Activated CD8-positive, alpha-beta T cell treated with anti-CD3 and anti-CD28 coated beads for 36 hours (primary cell): ENCODE data around the gene RPS6KL1. TPM values are rescaled to one million over a fixed set of nuclear protein-coding genes. Genes with fewer than 3 reads are reported as not detected.

Experiments used
- ATAC-seq: fragments of 200-7000 bp; cut with Tn5 transposase; one replicate; pipeline ENCODE4 v1.10.0; 2021; ENCODE audit warnings: mild to moderate bottlenecking, moderate library complexity
- CTCF ChIA-PET: fragments of 350-600 bp; sonication (Branson Sonifier 250); formaldehyde crosslinking; loops from one replicate; lab custom pipeline; 2021; ENCODE audit warnings: antibody characterized with exemption; lab: Charles Lee
- POLR2A ChIA-PET: fragments of 350-600 bp; sonication (Branson Sonifier 250); formaldehyde crosslinking; loops from one replicate; lab custom pipeline; 2021; ENCODE audit warnings: antibody characterized with exemption; lab: Charles Lee
- DNase-seq: peaks from one replicate; pipeline ENCODE4 v3.0.0-alpha.2; 2020
- H3K27ac Mint-ChIP-seq: one replicate; pipeline ENCODE4 v1.8.0; 2021; ENCODE audit warnings: mild to moderate bottlenecking, mixed read lengths
- H3K27me3 Mint-ChIP-seq: one replicate; pipeline ENCODE4 v1.8.0; 2021; ENCODE audit warnings: mixed read lengths
- H3K36me3 Mint-ChIP-seq: one replicate; pipeline ENCODE4 v1.8.0; 2021; ENCODE audit warnings: low read depth, mixed read lengths
- H3K4me1 Mint-ChIP-seq: one replicate; pipeline ENCODE4 v1.8.0; 2021; ENCODE audit warnings: low read depth, mixed read lengths
- H3K4me3 Mint-ChIP-seq: one replicate; pipeline ENCODE4 v1.8.0; 2021; ENCODE audit warnings: mild to moderate bottlenecking, moderate library complexity, mixed read lengths
- H3K9me3 Mint-ChIP-seq: one replicate; pipeline ENCODE4 v1.8.0; 2021; ENCODE audit warnings: mixed read lengths
- CTCF ChIP-seq: fragments of 200-600 bp; IDR thresholded peaks from one replicate; pipeline ENCODE4 v1.8.0; 2022; ENCODE audit warnings: antibody characterized with exemption, mild to moderate bottlenecking
- intact Hi-C: fragments of 100-400 bp; cut with micrococcal nuclease; formaldehyde crosslinking; loops from one replicate; pipeline ENCODE4 v1.10.0; 2022
- total RNA-seq, 2 experiments: library from RNA; stranded (reverse); gene quantifications; one replicate each; pipeline ENCODE4 v1.2.3, GENCODE V29; 2021

Gene RPS6KL1
- total RNA-seq, 2 experiments from 2014 or later = 4.1 to 5.1 TPM

- Mint-ChIP-seq H3K4me3 (no peak overlapping the region), H3K9me3 (no peaks in the 10 kb centered on the region), H3K4me1 (peaks cover 3% of the 10 kb centered on the region), H3K27ac (no peak overlapping the region), H3K27me3 (peaks cover 4% of the 10 kb centered on the region), H3K36me3 (no peaks in the 10 kb centered on the region)
- no peak for TF ChIP-seq CTCF
- CTCF ChIA-PET = interaction anchor here (1.0 to 6.3 kb wide), 2 partner anchors 73 to 139 kb away, joined by 3 to 74 read pairs; no protein-coding TSS in a partner anchor
- POLR2A ChIA-PET = no interaction called here
- DNase-seq (no peak), ATAC-seq (no peak)
- intact Hi-C loops = loop anchor here (2.0 to 5.0 kb wide), 2 partner anchors 139 to 352 kb away; no protein-coding TSS in a partner anchor
Measured at GRCh38 chr14:74949859-74950573, 27.0 kb upstream of the RPS6KL1 start.

- no peak for DNase-seq
- TF ChIP-seq CTCF = no peak
- H3K36me3 Mint-ChIP-seq = no peaks in the 10 kb centered on the region
- no peak overlapping the region for H3K27ac Mint-ChIP-seq
- H3K4me1 Mint-ChIP-seq = peaks cover 3% of the 10 kb centered on the region
- ChIA-PET POLR2A (no interaction called here), CTCF (interaction anchor here (1.0 to 6.3 kb wide), 2 partner anchors 74 to 139 kb away, joined by 3 to 74 read pairs; no protein-coding TSS in a partner anchor)
- no peak for ATAC-seq
- intact Hi-C loops = loop anchor here (2.0 to 5.0 kb wide), 2 partner anchors 140 to 353 kb away; no protein-coding TSS in a partner anchor
- H3K27me3 Mint-ChIP-seq = peaks cover 4% of the 10 kb centered on the region
- no peak overlapping the region for H3K4me3 Mint-ChIP-seq
- no peaks in the 10 kb centered on the region for H3K9me3 Mint-ChIP-seq
Measured at GRCh38 chr14:74949191-74949601, 26.1 kb upstream of the RPS6KL1 start.

GRCh38 chr14:74948228-74949175, 25.4 kb upstream of the RPS6KL1 start:
- intact Hi-C loops = loop anchor here (2.0 to 5.0 kb wide), 2 partner anchors 140 to 354 kb away; no protein-coding TSS in a partner anchor
- no peak for TF ChIP-seq CTCF
- no peaks in the 10 kb centered on the region for H3K9me3 Mint-ChIP-seq
- H3K36me3 Mint-ChIP-seq = no peaks in the 10 kb centered on the region
- H3K4me1 Mint-ChIP-seq = peaks cover 3% of the 10 kb centered on the region
- no peak overlapping the region for H3K4me3 Mint-ChIP-seq
- ATAC-seq (no peak), DNase-seq (no peak)
- no peak overlapping the region for H3K27ac Mint-ChIP-seq
- ChIA-PET POLR2A (no interaction called here), CTCF (interaction anchor here (1.0 to 6.3 kb wide), 8 partner anchors 10 to 184 kb away, joined by 3 to 74 read pairs (median 4); no protein-coding TSS in a partner anchor)
- H3K27me3 Mint-ChIP-seq = peaks cover 3% of the 10 kb centered on the region

GRCh38 chr14:74947353-74948227, 24.5 kb upstream of the RPS6KL1 start:
- CTCF ChIA-PET = interaction anchor here (0.7 to 6.3 kb wide), 13 partner anchors 8 to 357 kb away, joined by 3 to 74 read pairs (median 4); partner anchors contain the start of gene PGF
- intact Hi-C loops = loop anchor here (2.0 to 5.0 kb wide), 2 partner anchors 141 to 355 kb away; no protein-coding TSS in a partner anchor
- Mint-ChIP-seq H3K36me3 (no peaks in the 10 kb centered on the region), H3K27me3 (peaks cover 1% of the 10 kb centered on the region), H3K4me1 (peaks cover 4% of the 10 kb centered on the region), H3K4me3 (no peak overlapping the region), H3K9me3 (no peaks in the 10 kb centered on the region), H3K27ac (no peak overlapping the region)
- ATAC-seq (no peak), DNase-seq (no peak)
- TF ChIP-seq CTCF = no peak
- POLR2A ChIA-PET = no interaction called here
